OCI-LY3 (cell line): ENCODE measurements around the gene NUMBL.

Experiments used
- H2AFZ ChIP-seq: fragments of 200-600, 300-600 bp; shearing (Covaris generic); 2 replicates; pipeline ENCODE4 v1.6.0; 2014; ENCODE audit warnings: antibody characterized with exemption, low read depth, low read length
- H3K27ac ChIP-seq: fragments of 200-600, 300-600 bp; sonication (generic); 2 replicates; pipeline ENCODE4 v1.5.1; 2014; ENCODE audit warnings: mild to moderate bottlenecking, low read length, moderate library complexity, mixed read lengths
- H3K27me3 ChIP-seq: fragments of 200-600, 300-600 bp; sonication (generic); 2 replicates; pipeline ENCODE4 v1.6.1; 2014; ENCODE audit warnings: low read depth, low read length, mixed read lengths
- H3K36me3 ChIP-seq: fragments of 200-600, 300-600 bp; sonication (generic); replicated peaks from 2 replicates; pipeline ENCODE3; 2014; ENCODE audit warnings: low read depth, low read length, mixed read lengths
- H3K4me1 ChIP-seq: fragments of 300-600, 200-600 bp; sonication (generic); 2 replicates; pipeline ENCODE4 v1.6.1; 2014; ENCODE audit warnings: low read length, mixed read lengths
- H3K4me2 ChIP-seq: fragments of 200-600, 300-600 bp; sonication (generic); 2 replicates; pipeline ENCODE4 v1.6.1; 2014; ENCODE audit warnings: low read length, mixed read lengths
- H3K4me3 ChIP-seq: fragments of 300-600, 200-600 bp; sonication (generic); 2 replicates; pipeline ENCODE4 v1.5.1; 2014; ENCODE audit warnings: antibody characterized with exemption, mild to moderate bottlenecking, low read length, moderate library complexity
- H3K79me2 ChIP-seq: fragments of 300-600, 200-600 bp; shearing (Covaris generic); 2 replicates; pipeline ENCODE4 v1.6.1; 2014; ENCODE audit warnings: mild to moderate bottlenecking, low read length, mixed read lengths
- H3K9ac ChIP-seq: fragments of 300-600, 200-600 bp; shearing (Covaris generic); 2 replicates; pipeline ENCODE4 v1.6.0; 2014; ENCODE audit warnings: mild to moderate bottlenecking, low read length, moderate library complexity
- H3K9me3 ChIP-seq: fragments of 200-600, 300-600 bp; shearing (Covaris generic); 2 replicates; pipeline ENCODE4 v1.6.1; 2014; ENCODE audit warnings: low read length, mixed read lengths; ENCODE audit not compliant: insufficient read depth
- H4K20me1 ChIP-seq: fragments of 200-600, 300-600 bp; sonication (generic); 2 replicates; pipeline ENCODE4 v1.6.1; 2016; ENCODE audit warnings: low read length, mixed read lengths; ENCODE audit not compliant: insufficient read depth
- CTCF ChIP-seq: fragments of 200-600, 300-600 bp; sonication (generic); IDR thresholded peaks from 2 replicates; pipeline ENCODE4 v1.5.1; 2014; ENCODE audit warnings: antibody characterized with exemption, low read length, low read depth
- EZH2phosphoT487 ChIP-seq: fragments of 200-600 bp; shearing (Covaris generic); IDR thresholded peaks from 2 replicates; pipeline ENCODE4 v1.6.1; 2018; ENCODE audit warnings: antibody characterized with exemption, mixed run types, low read depth

NUMBL gene

GRCh38 chr19:40724855-40725254 lies 34.4 kb upstream of the NUMBL start:
- no peak for TF ChIP-seq EZH2phosphoT487
- H3K4me1 ChIP-seq, result no peaks in the 10 kb centered on the region

GRCh38 chr19:40724315-40724714 lies 33.9 kb upstream of the NUMBL start:
- no peak for TF ChIP-seq CTCF
- no peak for TF ChIP-seq EZH2phosphoT487
- no peaks in the 10 kb centered on the region for H4K20me1 ChIP-seq
- H3K4me3 ChIP-seq, result no peak overlapping the region
- no peaks in the 10 kb centered on the region for H3K27me3 ChIP-seq
- H2AFZ ChIP-seq, result no peak overlapping the region
- H3K79me2 ChIP-seq, result peaks cover 25% of the 10 kb centered on the region
- H3K36me3 ChIP-seq, result peaks cover 37% of the 10 kb centered on the region
- H3K9ac ChIP-seq, result no peak overlapping the region
- no peak overlapping the region for H3K4me2 ChIP-seq
- no peak overlapping the region for H3K27ac ChIP-seq
- H3K9me3 ChIP-seq, result no peaks in the 10 kb centered on the region
- peaks cover 5% of the 10 kb centered on the region for H3K4me1 ChIP-seq

More at GRCh38 chr19:40724855-40725254, 34.4 kb upstream of the NUMBL start:
- Histone ChIP-seq H3K27me3 (no peaks in the 10 kb centered on the region), H3K36me3 (peaks cover 35% of the 10 kb centered on the region), H4K20me1 (no peaks in the 10 kb centered on the region), H3K4me2 (no peak overlapping the region), H3K27ac (no peak overlapping the region), H2AFZ (no peak overlapping the region), H3K9ac (no peak overlapping the region), H3K79me2 (peaks cover 19% of the 10 kb centered on the region), H3K4me3 (no peak overlapping the region), H3K9me3 (no peaks in the 10 kb centered on the region)

GRCh38 chr19:40723661-40724254 lies 33.3 kb upstream of the NUMBL start:
- no peak overlapping the region for H3K27ac ChIP-seq
- no peaks in the 10 kb centered on the region for H3K9me3 ChIP-seq
- H3K36me3 ChIP-seq, result peaks cover 37% of the 10 kb centered on the region
- no peak overlapping the region for H3K4me3 ChIP-seq
- no peak overlapping the region for H3K4me2 ChIP-seq
- TF ChIP-seq EZH2phosphoT487 (no peak), CTCF (no peak)
- H3K79me2 ChIP-seq, result peaks cover 30% of the 10 kb centered on the region
- H3K4me1 ChIP-seq, result peaks cover 10% of the 10 kb centered on the region
- no peak overlapping the region for H3K9ac ChIP-seq
- no peaks in the 10 kb centered on the region for H4K20me1 ChIP-seq
- no peaks in the 10 kb centered on the region for H3K27me3 ChIP-seq
- no peak overlapping the region for H2AFZ ChIP-seq

GRCh38 chr19:40721936-40722661 lies 31.6 kb upstream of the NUMBL start:
- Histone ChIP-seq H2AFZ (no peak overlapping the region), H3K4me1 (peaks cover 23% of the 10 kb centered on the region), H3K27ac (no peak overlapping the region), H3K9ac (no peak overlapping the region), H3K36me3 (peaks cover 34% of the 10 kb centered on the region), H3K4me3 (no peak overlapping the region), H3K79me2 (peaks cover 46% of the 10 kb centered on the region), H3K4me2 (no peak overlapping the region), H3K27me3 (no peaks in the 10 kb centered on the region), H3K9me3 (no peaks in the 10 kb centered on the region), H4K20me1 (no peaks in the 10 kb centered on the region)
- no peak for TF ChIP-seq EZH2phosphoT487

- Histone ChIP-seq H3K27me3 (no peaks in the 10 kb centered on the region), H3K36me3 (peaks cover 27% of the 10 kb centered on the region), H3K79me2 (peaks cover 50% of the 10 kb centered on the region), H3K9ac (no peak overlapping the region), H3K4me3 (no peak overlapping the region), H4K20me1 (no peaks in the 10 kb centered on the region), H2AFZ (no peak overlapping the region), H3K9me3 (no peaks in the 10 kb centered on the region), H3K4me1 (peaks cover 23% of the 10 kb centered on the region), H3K4me2 (no peak overlapping the region), H3K27ac (no peak overlapping the region)
- TF ChIP-seq CTCF (no peak), EZH2phosphoT487 (no peak)
These were observed 30.7 kb upstream of the NUMBL start for GRCh38 chr19:40721140-40721486.
